Measurements from ENCODE around the gene COL26A1.
"Not testable (repeated sequence)": the region's sequence is repeated elsewhere in the genome, so short reads cannot be mapped to it uniquely, and the experiment has no call there.

Gene COL26A1

GRCh38 chr7:101402081-101402779, 39.6 kb downstream of the COL26A1 start:
- no peak for DNase-seq (ENCODE audit: low read depth in 2 of 2)

GRCh38 chr7:101402835-101403234, 40.2 kb downstream of the COL26A1 start:
- DNase-seq (ENCODE audit: low read depth in 2 of 2), result no peak

GRCh38 chr7:101405474-101406067, 42.9 kb downstream of the COL26A1 start:
- DNase-seq (ENCODE audit: low read depth in 2 of 2), result no peak

GRCh38 chr7:101410743-101411507, 48.2 kb downstream of the COL26A1 start:
- DNase-seq (ENCODE audit: low read depth in 2 of 2), result peak in 1 of 2 donors; percentile 13

- DNase-seq (ENCODE audit: low read depth in 2 of 2), result no peak
Measured at GRCh38 chr7:101411508-101411874, 48.8 kb downstream of the COL26A1 start.

GRCh38 chr7:101412976-101413375, 50.3 kb downstream of the COL26A1 start:
- DNase-seq (ENCODE audit: low read depth in 2 of 2), result no peak

- DNase-seq (ENCODE audit: low read depth in 2 of 2), result no peak
Measured at GRCh38 chr7:101418694-101419093, 56.0 kb downstream of the COL26A1 start.

GRCh38 chr7:101419831-101420230, 57.2 kb downstream of the COL26A1 start:
- no peak for DNase-seq (ENCODE audit: low read depth in 2 of 2)

DNA sequence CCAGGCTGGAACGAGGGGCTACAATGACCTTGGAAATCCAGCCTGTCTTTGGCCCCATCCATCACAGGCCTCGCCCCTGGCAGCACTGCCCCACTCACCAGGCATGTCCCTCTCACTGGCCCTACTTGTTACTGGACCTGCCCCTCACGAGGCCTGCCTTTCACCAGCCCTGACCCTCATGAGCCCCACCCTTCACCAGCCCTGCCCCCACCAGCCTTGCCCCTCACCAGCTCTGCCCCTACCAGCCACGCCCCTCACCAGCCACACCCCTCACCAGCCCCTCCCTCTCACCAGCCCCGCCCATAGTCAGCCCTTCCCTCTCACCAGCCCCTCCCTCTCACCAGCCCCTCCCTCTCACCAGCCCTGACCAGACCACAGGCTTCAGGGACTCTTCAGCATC, 57.8 kb downstream of the COL26A1 start:
- no peak for DNase-seq (ENCODE audit: low read depth in 2 of 2)

DNA sequence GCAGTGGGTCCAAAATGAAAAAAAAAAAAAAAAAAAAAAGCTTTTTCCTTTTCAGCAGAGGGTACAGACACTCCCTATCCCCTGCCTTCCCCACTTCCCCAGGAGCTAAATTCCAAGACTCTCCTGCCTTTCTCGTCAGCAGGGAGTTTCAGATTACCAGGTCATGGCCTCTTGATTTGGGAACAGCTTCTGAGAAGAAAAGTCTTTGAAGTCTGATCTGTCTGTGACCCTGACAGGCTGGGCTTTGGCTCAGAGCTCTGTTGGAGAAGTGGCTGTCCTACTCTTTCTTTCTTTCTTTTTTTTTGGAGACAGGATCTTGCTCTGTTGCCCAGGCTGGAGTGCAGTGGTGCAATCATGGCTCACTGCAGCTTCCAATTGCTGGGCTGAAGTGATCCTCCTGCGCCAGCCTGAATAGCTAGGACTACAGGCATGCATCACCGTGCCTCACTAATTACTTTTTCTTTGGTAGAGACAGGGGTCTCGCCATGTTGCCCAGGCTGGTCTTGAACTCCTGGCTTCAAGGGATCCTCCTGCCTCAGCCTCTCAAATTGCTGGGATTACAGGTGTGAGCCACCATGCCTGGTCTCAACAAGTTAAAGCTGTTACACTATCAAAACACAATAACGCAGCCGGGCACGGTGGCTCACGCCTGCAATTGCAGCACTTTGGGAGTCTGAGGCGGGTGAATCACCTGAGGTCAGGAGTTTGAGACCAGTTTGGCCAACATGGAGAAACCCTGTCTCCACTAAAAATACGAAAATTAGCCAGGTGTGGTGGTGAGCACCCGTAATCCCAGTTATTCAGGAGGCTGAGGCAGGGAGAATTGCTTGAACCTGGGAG, 59.9 kb downstream of the COL26A1 start:
- DNase-seq (ENCODE audit: low read depth in 2 of 2), result no peak

DNA sequence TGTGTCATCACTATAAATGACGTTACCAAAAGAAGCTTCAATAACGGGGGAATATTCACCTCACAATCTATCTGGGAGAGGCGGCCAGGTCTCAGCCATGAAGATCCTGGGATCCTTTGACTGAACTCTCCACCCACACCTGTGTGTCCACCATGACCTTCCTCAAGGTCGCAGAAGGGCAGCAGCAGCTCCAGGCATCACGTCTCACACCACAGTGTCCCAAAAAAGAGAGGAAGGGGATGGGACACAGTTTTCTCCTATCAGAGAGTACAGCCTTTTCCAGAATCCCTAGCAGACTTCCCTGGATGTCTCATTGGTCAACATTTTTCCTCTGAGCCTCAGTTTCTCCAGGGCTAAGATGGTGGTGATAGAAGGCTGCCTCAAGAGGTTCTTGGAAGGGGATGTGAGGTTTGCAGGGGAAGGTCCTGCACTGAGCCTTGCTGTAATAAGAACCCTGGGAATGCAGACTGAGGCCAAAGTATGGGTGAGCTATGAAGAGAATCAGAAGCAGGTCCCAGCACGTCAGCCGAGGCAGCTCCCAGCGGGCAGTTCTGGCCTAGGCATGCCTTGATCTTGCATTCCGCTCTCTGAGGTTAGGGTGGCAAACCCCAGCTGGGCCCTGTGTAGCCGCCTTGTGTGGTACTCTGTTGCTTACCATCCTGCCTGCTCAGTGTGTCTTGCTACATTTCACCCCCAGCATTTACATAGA, 63.8 kb downstream of the COL26A1 start:
- no peak for DNase-seq (ENCODE audit: low read depth in 2 of 2)

- DNase-seq (ENCODE audit: low read depth in 2 of 2), result no peak
Measured at GRCh38 chr7:101428093-101428866, 65.6 kb downstream of the COL26A1 start.

- no peak for DNase-seq (ENCODE audit: low read depth in 2 of 2)
Measured at GRCh38 chr7:101432316-101432715, 69.6 kb downstream of the COL26A1 start.

DNA sequence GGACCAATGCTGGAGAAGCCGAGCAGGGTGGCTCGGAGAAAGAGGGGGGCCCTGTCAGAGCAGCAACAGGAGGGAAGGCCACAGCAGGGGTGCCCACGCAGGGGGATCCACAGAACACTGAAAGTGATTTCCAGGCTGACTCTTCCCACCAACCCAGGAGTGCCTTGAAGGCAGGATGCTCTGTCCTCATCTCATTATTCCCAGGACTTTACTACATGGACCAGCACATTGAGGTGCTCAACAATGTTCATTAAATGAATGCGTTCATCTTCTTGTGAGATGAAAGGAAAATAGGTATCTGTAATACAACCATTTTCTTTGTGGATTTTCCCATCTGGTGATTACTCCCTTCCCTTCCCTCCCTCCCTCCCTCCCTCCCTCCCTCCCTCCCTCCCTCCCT, 71.0 kb downstream of the COL26A1 start:
- DNase-seq (ENCODE audit: low read depth in 2 of 2), result no peak

DNA sequence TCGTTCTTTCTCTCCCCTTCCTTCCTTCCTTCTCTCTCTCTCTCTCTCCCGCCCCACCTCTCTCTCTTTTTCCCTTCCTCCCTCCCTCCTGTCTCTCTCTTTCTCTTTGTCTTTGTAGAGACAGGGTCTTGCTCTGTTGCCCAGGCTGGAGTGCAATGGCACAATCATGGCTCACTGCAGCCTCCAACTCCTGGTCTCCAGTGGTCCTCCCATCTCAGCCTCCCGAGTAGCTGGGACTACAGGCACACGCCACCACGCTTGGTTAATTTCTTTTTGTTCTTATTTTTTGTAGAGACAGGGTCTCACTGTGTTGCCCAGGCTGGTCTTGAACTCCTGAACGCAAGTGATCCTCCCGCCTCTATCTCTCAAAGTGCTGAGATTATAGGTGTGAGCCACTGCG, 71.5 kb downstream of the COL26A1 start:
- not testable (repeated sequence) for DNase-seq (ENCODE audit: low read depth in 2 of 2)

- no peak for DNase-seq (ENCODE audit: low read depth in 2 of 2)
Measured at GRCh38 chr7:101435461-101436220, 73.0 kb downstream of the COL26A1 start.

- DNase-seq (ENCODE audit: low read depth in 2 of 2), result no peak
Measured at GRCh38 chr7:101436221-101436735, 73.6 kb downstream of the COL26A1 start.

- no peak for DNase-seq (ENCODE audit: low read depth in 2 of 2)
Measured at GRCh38 chr7:101436857-101437576, 74.3 kb downstream of the COL26A1 start.

DNA sequence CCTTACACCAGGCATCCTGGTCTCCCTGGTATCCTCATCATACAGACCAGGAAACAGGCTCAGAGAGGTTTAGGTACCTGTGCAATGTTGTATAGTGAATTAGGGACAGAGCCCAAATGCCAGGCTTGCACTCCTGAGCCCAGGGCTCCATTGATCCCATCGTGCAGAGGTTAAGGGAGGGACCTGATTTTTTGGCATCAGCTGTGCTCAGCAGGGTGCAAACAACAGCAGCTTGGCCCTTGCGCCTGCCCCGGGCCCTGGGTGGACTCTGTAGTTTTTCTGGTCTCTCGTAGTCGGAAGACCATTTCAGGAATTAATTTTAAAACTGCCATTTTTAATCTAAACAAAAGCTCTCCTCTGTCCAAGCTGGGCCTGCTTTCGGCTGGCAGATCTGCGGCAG, 79.2 kb downstream of the COL26A1 start:
- no peak for DNase-seq (ENCODE audit: low read depth in 2 of 2)

All from stimulated activated CD8-positive, alpha-beta memory T cell treated with anti-CD3 and anti-CD28 coated beads, Interleukin-15, amount 100 ng/mL, for 4 hours (primary cell).